Kidney epithelial cell (primary cell): ENCODE measurements around the gene CRYBA2. TPM values are rescaled to one million over a fixed set of nuclear protein-coding genes. Genes with fewer than 3 reads are reported as not detected.

Experiments
- DNase-seq: peaks from one replicate; pipeline ENCODE4 v3.0.0-alpha.2; 2010; ENCODE audit warnings: low read depth
- H3K27me3 ChIP-seq: 2 replicates; pipeline ENCODE4 v1.6.0; 2011; ENCODE audit warnings: low read length; ENCODE audit not compliant: control insufficient read depth, insufficient read depth
- H3K36me3 ChIP-seq: 2 replicates; pipeline ENCODE4 v1.5.1; 2011; ENCODE audit warnings: low read length; ENCODE audit not compliant: control insufficient read depth, insufficient read depth
- H3K4me3 ChIP-seq: 2 replicates; pipeline ENCODE4 v1.5.1; 2011; ENCODE audit warnings: low read depth, mild to moderate bottlenecking, control low read depth, low read length
- CTCF ChIP-seq: IDR thresholded peaks from 2 replicates; pipeline ENCODE4 v1.5.1; 2011; ENCODE audit warnings: mild to moderate bottlenecking, moderate library complexity, low read length, control low read depth, inconsistent platforms; ENCODE audit not compliant: insufficient read depth, poor library complexity, severe bottlenecking
- total RNA-seq: library from RNA; depleted of rRNA; stranded (reverse); fragments of >200 nt; gene quantifications from 2 replicates; pipeline ENCODE4 v1.2.3, GENCODE V29; 2015

The CRYBA2 gene
- total RNA-seq, 1 donor from 2014 or later: not detected

- no peak overlapping the region for H3K4me3 ChIP-seq
- H3K27me3 ChIP-seq: peaks cover 71% of the 10 kb centered on the region
- no peak for TF ChIP-seq CTCF
These were observed 10.0 kb upstream of the CRYBA2 start for GRCh38 chr2:219003267-219003634.

GRCh38 chr2:219002395-219003266 lies 9.4 kb upstream of the CRYBA2 start:
- peaks cover 74% of the 10 kb centered on the region for H3K27me3 ChIP-seq
- H3K4me3 ChIP-seq: no peak overlapping the region
- TF ChIP-seq CTCF: peak; percentile 56
- H3K36me3 ChIP-seq: no peaks in the 10 kb centered on the region
- no peak for DNase-seq

More at GRCh38 chr2:219003267-219003634, 10.0 kb upstream of the CRYBA2 start:
- H3K36me3 ChIP-seq: no peaks in the 10 kb centered on the region
- no peak for DNase-seq

- Histone ChIP-seq H3K27me3 (peaks cover 83% of the 10 kb centered on the region), H3K36me3 (no peaks in the 10 kb centered on the region), H3K4me3 (no peak overlapping the region)
- TF ChIP-seq CTCF: no peak
- no peak for DNase-seq
These were observed 8.6 kb upstream of the CRYBA2 start for GRCh38 chr2:219001577-219002394.

- peaks cover 88% of the 10 kb centered on the region for H3K27me3 ChIP-seq
- no peak for TF ChIP-seq CTCF
- no peak overlapping the region for H3K4me3 ChIP-seq
- no peak for DNase-seq
- H3K36me3 ChIP-seq: no peaks in the 10 kb centered on the region
These were observed 7.9 kb upstream of the CRYBA2 start for GRCh38 chr2:219001100-219001576.

GRCh38 chr2:219000569-219000960 lies 7.3 kb upstream of the CRYBA2 start:
- H3K36me3 ChIP-seq: no peaks in the 10 kb centered on the region
- no peak for TF ChIP-seq CTCF
- H3K27me3 ChIP-seq: peaks cover 88% of the 10 kb centered on the region
- DNase-seq: no peak
- no peak overlapping the region for H3K4me3 ChIP-seq
